K562 (cell line): ENCODE measurements around the gene TRIM14. TPM values are rescaled to one million over a fixed set of nuclear protein-coding genes. Genes with fewer than 3 reads are reported as not detected.

Experiments
- FOXK2 ChIP-seq, 2 experiments: fragments of 450-650 bp; IDR thresholded peaks in 1 of 2; conservative IDR thresholded peaks in 1 of 2; 2 replicates each; pipeline ENCODE4 v1.6.1; 2016; ENCODE audit warnings: low read depth in 2 of 2, mild to moderate bottlenecking in 1 of 2
- SOX6 ChIP-seq: fragments of 450-650 bp; IDR thresholded peaks from 2 replicates; pipeline ENCODE4 v1.6.1; 2014; ENCODE audit warnings: mild to moderate bottlenecking
- ZFX ChIP-seq: sonication (generic); formaldehyde crosslinking; IDR thresholded peaks from 2 replicates; pipeline ENCODE4 v1.8.0; 2022; ENCODE audit warnings: mild to moderate bottlenecking, missing genetic modification reagents, moderate library complexity
- polyA plus RNA-seq, 8 experiments: library from polyadenylated mRNA; depleted of rRNA in 4 of 8; stranded (reverse) in 5 of 8; unstranded in 3 of 8; fragments of >200 nt; fragmentation: Nextera tagmentation in 2 of 8; fragmentation: Illumina TruSeq in 1 of 8; extraction: Ambion mirVana in 2 of 8; extraction: Trizol in 1 of 8; gene quantifications; 2 replicates each; pipeline versions ENCODE4 v1.2.1 to v1.2.3, GENCODE V29; 2011 to 2014; ENCODE audit warnings: inconsistent platforms in 1 of 8, missing spikeins in 1 of 8
- total RNA-seq, 7 experiments: library from RNA; depleted of rRNA in 6 of 7; stranded (reverse); fragments of >200 nt in 6 of 7; fragmentation: Illumina TruSeq in 2 of 7; extraction: Trizol in 2 of 7; gene quantifications; 2 replicates each; pipeline versions ENCODE4 v1.2.1 to v1.2.3, GENCODE V29; 2011 to 2021; ENCODE audit warnings: low replicate concordance in 1 of 7
- TF ChIP-seq, protein P1 (sequence below), 2 experiments: fragments of 450-650 bp; formaldehyde crosslinking in 1 of 2; IDR thresholded peaks; 2 replicates each; pipeline versions ENCODE4 v1.4.0 to v1.6.1; 2014 to 2020; ENCODE audit warnings: mild to moderate bottlenecking in 2 of 2, borderline replicate concordance in 1 of 2, low read depth in 1 of 2
- TF ChIP-seq, protein P2 (sequence below): fragments of 200-400 bp; formaldehyde crosslinking; IDR thresholded peaks from 2 replicates; pipeline ENCODE4 v1.6.1; 2017; ENCODE audit warnings: mild to moderate bottlenecking, low read depth, low read length, moderate library complexity
- TF ChIP-seq, protein P3 (sequence below), 3 experiments: IDR thresholded peaks in 2 of 3; conservative IDR thresholded peaks in 1 of 3; 2 replicates each; pipeline ENCODE4 v1.5.1; 2011 to 2012; ENCODE audit warnings: low read length in 3 of 3, mild to moderate bottlenecking in 3 of 3, control low read depth in 2 of 3, improper control_type of control experiment in 1 of 3, inconsistent platforms in 1 of 3, low read depth in 1 of 3, mixed read lengths in 1 of 3, moderate library complexity in 1 of 3; ENCODE audit not compliant: insufficient read depth in 2 of 3
- TF ChIP-seq, protein P4 (sequence below): fragments of 250-450 bp; sonication (Bioruptor Pico); IDR thresholded peaks from 2 replicates; pipeline ENCODE4 v1.4.0; 2020

Gene TRIM14
- total and polyA plus RNA-seq, 9 of the 15 experiments (the other 6 are each of a cell fraction or from before 2014, with no cell fraction given), result 7.6 to 41.0 (median 17.9) TPM

DNA sequence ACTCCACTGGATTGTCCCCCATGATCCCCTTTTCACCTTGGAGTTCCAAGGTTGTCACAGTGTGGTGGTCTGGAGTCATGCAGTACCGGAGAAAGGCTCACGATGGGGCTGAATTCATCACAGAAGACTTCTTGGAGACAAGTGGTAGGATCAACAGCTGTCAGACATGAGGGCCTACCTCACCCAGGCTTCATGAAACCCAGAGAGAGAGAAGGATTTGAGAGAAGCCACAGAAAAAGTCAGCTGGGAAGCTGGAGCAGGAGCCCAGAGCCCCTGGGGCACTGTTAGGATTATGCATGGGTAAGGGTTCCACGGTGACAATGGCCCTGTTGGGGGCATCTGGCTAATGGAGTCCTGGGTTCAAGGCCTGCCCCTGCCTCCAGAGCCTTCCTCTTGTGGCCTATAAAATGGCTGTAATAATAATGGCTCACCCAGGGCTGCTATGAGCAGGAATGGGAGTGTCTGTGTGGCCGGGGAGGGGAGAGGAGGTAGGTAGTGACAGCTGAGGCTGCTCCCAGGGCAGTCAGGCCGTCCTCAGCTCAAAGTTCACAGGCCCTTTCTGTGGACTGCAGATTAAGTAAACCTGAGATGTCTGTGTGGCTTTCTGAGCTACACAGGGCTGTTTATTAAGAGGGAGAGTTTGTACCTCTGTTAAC, 910 bp downstream of the TRIM14 start (continued):
- TF ChIP-seq, protein P1, sequence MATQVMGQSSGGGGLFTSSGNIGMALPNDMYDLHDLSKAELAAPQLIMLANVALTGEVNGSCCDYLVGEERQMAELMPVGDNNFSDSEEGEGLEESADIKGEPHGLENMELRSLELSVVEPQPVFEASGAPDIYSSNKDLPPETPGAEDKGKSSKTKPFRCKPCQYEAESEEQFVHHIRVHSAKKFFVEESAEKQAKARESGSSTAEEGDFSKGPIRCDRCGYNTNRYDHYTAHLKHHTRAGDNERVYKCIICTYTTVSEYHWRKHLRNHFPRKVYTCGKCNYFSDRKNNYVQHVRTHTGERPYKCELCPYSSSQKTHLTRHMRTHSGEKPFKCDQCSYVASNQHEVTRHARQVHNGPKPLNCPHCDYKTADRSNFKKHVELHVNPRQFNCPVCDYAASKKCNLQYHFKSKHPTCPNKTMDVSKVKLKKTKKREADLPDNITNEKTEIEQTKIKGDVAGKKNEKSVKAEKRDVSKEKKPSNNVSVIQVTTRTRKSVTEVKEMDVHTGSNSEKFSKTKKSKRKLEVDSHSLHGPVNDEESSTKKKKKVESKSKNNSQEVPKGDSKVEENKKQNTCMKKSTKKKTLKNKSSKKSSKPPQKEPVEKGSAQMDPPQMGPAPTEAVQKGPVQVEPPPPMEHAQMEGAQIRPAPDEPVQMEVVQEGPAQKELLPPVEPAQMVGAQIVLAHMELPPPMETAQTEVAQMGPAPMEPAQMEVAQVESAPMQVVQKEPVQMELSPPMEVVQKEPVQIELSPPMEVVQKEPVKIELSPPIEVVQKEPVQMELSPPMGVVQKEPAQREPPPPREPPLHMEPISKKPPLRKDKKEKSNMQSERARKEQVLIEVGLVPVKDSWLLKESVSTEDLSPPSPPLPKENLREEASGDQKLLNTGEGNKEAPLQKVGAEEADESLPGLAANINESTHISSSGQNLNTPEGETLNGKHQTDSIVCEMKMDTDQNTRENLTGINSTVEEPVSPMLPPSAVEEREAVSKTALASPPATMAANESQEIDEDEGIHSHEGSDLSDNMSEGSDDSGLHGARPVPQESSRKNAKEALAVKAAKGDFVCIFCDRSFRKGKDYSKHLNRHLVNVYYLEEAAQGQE (IDR thresholded peaks at IDR 0.05; ENCODE audit: borderline replicate concordance), result peak; percentile 52; the same call in 1 of the 2 replicates
- TF ChIP-seq, protein P1 (CRISPR knock-in tag; IDR thresholded peaks at IDR 0.05; ENCODE audit: low read depth), result no peak
- peak; percentile 14; the same call in 1 of the 2 replicates for TF ChIP-seq ZFX (CRISPR knock-in tag)
- TF ChIP-seq, protein P2, sequence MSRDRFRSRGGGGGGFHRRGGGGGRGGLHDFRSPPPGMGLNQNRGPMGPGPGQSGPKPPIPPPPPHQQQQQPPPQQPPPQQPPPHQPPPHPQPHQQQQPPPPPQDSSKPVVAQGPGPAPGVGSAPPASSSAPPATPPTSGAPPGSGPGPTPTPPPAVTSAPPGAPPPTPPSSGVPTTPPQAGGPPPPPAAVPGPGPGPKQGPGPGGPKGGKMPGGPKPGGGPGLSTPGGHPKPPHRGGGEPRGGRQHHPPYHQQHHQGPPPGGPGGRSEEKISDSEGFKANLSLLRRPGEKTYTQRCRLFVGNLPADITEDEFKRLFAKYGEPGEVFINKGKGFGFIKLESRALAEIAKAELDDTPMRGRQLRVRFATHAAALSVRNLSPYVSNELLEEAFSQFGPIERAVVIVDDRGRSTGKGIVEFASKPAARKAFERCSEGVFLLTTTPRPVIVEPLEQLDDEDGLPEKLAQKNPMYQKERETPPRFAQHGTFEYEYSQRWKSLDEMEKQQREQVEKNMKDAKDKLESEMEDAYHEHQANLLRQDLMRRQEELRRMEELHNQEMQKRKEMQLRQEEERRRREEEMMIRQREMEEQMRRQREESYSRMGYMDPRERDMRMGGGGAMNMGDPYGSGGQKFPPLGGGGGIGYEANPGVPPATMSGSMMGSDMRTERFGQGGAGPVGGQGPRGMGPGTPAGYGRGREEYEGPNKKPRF, result no peak
- TF ChIP-seq, protein P3, sequence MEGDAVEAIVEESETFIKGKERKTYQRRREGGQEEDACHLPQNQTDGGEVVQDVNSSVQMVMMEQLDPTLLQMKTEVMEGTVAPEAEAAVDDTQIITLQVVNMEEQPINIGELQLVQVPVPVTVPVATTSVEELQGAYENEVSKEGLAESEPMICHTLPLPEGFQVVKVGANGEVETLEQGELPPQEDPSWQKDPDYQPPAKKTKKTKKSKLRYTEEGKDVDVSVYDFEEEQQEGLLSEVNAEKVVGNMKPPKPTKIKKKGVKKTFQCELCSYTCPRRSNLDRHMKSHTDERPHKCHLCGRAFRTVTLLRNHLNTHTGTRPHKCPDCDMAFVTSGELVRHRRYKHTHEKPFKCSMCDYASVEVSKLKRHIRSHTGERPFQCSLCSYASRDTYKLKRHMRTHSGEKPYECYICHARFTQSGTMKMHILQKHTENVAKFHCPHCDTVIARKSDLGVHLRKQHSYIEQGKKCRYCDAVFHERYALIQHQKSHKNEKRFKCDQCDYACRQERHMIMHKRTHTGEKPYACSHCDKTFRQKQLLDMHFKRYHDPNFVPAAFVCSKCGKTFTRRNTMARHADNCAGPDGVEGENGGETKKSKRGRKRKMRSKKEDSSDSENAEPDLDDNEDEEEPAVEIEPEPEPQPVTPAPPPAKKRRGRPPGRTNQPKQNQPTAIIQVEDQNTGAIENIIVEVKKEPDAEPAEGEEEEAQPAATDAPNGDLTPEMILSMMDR (IDR thresholded peaks at IDR 0.05 in 2 of 3, conservative IDR thresholded peaks at IDR 0.05 in 1 of 3; ENCODE audit: insufficient read depth in 2 of 3, low read depth in 1 of 3, low read length in 3 of 3), result peak; percentile 74 to 81 (median 80)
- TF ChIP-seq, protein P4, sequence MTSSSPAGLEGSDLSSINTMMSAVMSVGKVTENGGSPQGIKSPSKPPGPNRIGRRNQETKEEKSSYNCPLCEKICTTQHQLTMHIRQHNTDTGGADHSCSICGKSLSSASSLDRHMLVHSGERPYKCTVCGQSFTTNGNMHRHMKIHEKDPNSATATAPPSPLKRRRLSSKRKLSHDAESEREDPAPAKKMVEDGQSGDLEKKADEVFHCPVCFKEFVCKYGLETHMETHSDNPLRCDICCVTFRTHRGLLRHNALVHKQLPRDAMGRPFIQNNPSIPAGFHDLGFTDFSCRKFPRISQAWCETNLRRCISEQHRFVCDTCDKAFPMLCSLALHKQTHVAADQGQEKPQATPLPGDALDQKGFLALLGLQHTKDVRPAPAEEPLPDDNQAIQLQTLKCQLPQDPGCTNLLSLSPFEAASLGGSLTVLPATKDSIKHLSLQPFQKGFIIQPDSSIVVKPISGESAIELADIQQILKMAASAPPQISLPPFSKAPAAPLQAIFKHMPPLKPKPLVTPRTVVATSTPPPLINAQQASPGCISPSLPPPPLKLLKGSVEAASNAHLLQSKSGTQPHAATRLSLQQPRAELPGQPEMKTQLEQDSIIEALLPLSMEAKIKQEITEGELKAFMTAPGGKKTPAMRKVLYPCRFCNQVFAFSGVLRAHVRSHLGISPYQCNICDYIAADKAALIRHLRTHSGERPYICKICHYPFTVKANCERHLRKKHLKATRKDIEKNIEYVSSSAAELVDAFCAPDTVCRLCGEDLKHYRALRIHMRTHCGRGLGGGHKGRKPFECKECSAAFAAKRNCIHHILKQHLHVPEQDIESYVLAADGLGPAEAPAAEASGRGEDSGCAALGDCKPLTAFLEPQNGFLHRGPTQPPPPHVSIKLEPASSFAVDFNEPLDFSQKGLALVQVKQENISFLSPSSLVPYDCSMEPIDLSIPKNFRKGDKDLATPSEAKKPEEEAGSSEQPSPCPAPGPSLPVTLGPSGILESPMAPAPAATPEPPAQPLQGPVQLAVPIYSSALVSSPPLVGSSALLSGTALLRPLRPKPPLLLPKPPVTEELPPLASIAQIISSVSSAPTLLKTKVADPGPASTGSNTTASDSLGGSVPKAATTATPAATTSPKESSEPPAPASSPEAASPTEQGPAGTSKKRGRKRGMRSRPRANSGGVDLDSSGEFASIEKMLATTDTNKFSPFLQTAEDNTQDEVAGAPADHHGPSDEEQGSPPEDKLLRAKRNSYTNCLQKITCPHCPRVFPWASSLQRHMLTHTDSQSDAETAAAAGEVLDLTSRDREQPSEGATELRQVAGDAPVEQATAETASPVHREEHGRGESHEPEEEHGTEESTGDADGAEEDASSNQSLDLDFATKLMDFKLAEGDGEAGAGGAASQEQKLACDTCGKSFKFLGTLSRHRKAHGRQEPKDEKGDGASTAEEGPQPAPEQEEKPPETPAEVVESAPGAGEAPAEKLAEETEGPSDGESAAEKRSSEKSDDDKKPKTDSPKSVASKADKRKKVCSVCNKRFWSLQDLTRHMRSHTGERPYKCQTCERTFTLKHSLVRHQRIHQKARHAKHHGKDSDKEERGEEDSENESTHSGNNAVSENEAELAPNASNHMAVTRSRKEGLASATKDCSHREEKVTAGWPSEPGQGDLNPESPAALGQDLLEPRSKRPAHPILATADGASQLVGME (CRISPR knock-in tag), result no peak
- no peak for TF ChIP-seq SOX6
- 0 out of 4 replicates have a peak, but pooled peaks of 1 of the 2 experiments have one; percentile 13 for TF ChIP-seq FOXK2 (conservative IDR thresholded peaks at IDR 0.05 in 1 of 2, IDR thresholded peaks at IDR 0.05 in 1 of 2; ENCODE audit: low read depth in 2 of 2)
